HG03558 (cell line): ENCODE data around the gene VSTM2L.

Experiments used
- ATAC-seq: cut with Tn5 transposase; IDR thresholded peaks from one replicate; pipeline ENCODE4 v1.9.1; 2021; ENCODE audit warnings: moderate number of reproducible peaks; ENCODE audit not compliant: unreplicated experiment; ENCODE audit errors: extremely low read depth

The VSTM2L gene

GRCh38 chr20:37877832-37878772, 24.8 kb upstream of the VSTM2L start:
- ATAC-seq: no peak

GRCh38 chr20:37878835-37879599, 23.9 kb upstream of the VSTM2L start:
- no peak for ATAC-seq

- no peak for ATAC-seq
Measured at GRCh38 chr20:37879843-37880242, 23.1 kb upstream of the VSTM2L start.

- no peak for ATAC-seq
Measured at GRCh38 chr20:37880726-37881591, 22.0 kb upstream of the VSTM2L start.

- no peak for ATAC-seq
Measured at GRCh38 chr20:37881601-37882343, 21.2 kb upstream of the VSTM2L start.

- no peak for ATAC-seq
Measured at GRCh38 chr20:37882961-37883712, 19.8 kb upstream of the VSTM2L start.

GRCh38 chr20:37885042-37885441, 17.9 kb upstream of the VSTM2L start:
- no peak for ATAC-seq

- no peak for ATAC-seq
Measured at GRCh38 chr20:37885593-37886503, 17.1 kb upstream of the VSTM2L start.

- ATAC-seq: no peak
Measured at GRCh38 chr20:37886851-37887297, 16.1 kb upstream of the VSTM2L start.

GRCh38 chr20:37888641-37889040, 14.3 kb upstream of the VSTM2L start:
- no peak for ATAC-seq

GRCh38 chr20:37890108-37890507, 12.8 kb upstream of the VSTM2L start:
- no peak for ATAC-seq

- no peak for ATAC-seq
Measured at GRCh38 chr20:37890643-37891042, 12.3 kb upstream of the VSTM2L start.

- ATAC-seq: no peak
Measured at GRCh38 chr20:37892001-37892400, 10.9 kb upstream of the VSTM2L start.

GRCh38 chr20:37893566-37894241, 9.2 kb upstream of the VSTM2L start:
- no peak for ATAC-seq

GRCh38 chr20:37894454-37894853, 8.5 kb upstream of the VSTM2L start:
- no peak for ATAC-seq

- no peak for ATAC-seq
Measured at GRCh38 chr20:37895166-37895565, 7.8 kb upstream of the VSTM2L start.

GRCh38 chr20:37896932-37897548, 5.9 kb upstream of the VSTM2L start:
- ATAC-seq: no peak
